GM12865 (cell line): ENCODE results near the gene ARF4.
"Not testable (repeated sequence)": the region's sequence is repeated elsewhere in the genome, so short reads cannot be mapped to it uniquely, and the experiment has no call there.

ENCODE experiments used
- DNase-seq: peaks from one replicate; pipeline ENCODE4 v3.0.0; 2010; ENCODE audit warnings: low read depth
- H3K4me3 ChIP-seq: 2 replicates; pipeline ENCODE4 v1.5.1; 2011; ENCODE audit warnings: mild to moderate bottlenecking, low read depth, low read length, control low read depth
- TF ChIP-seq, protein P1 (sequence below): IDR thresholded peaks from 2 replicates; pipeline ENCODE4 v1.5.1; 2011; ENCODE audit warnings: low read length, control low read depth, low read depth, inconsistent platforms; ENCODE audit not compliant: insufficient read depth; ENCODE audit errors: missing control alignments

The ARF4 gene

DNA sequence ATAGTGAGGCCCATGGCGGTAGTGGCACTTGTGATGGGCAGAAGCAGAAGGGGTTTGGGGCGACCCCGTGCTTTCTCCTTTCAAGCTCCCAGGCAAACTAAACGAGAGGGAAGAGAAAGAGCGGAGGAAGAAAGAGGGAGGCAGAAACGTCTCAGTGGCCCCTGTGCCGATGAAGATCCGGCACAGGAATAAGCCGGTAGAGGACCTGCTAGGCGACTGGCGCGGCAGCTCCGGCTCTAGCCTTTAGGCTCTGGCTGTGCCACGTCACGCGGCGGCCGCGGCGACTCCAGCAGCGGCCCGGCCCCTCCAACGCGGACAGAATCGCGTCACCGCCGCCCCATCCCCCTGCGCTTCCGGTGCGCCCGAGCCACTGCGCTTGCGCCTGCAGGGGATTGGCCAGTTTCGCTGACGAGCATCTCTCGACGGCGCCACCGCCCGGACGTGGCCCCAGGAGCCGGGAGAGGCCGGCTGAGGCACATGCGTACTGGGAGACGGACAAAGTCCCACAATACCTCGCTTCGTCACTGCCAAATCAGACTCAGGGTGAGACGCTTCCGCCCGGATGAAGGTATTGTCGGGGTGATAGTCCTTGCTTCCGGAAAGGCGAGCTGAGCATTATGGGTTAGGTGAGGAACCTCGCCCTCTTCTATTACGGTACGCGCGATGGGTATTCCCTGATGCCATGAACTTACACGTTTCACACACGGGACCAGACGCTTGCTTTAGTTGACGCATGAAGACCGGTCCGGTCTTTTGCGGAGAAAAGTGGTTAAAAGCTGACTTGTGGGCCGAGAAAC is at the start of gene ARF4:
ARF4 (minus strand) TSS at position 218 of the 797 bp plus-strand sequence; CDS start at position 14, 204 bp downstream.
- TF ChIP-seq, protein P1, sequence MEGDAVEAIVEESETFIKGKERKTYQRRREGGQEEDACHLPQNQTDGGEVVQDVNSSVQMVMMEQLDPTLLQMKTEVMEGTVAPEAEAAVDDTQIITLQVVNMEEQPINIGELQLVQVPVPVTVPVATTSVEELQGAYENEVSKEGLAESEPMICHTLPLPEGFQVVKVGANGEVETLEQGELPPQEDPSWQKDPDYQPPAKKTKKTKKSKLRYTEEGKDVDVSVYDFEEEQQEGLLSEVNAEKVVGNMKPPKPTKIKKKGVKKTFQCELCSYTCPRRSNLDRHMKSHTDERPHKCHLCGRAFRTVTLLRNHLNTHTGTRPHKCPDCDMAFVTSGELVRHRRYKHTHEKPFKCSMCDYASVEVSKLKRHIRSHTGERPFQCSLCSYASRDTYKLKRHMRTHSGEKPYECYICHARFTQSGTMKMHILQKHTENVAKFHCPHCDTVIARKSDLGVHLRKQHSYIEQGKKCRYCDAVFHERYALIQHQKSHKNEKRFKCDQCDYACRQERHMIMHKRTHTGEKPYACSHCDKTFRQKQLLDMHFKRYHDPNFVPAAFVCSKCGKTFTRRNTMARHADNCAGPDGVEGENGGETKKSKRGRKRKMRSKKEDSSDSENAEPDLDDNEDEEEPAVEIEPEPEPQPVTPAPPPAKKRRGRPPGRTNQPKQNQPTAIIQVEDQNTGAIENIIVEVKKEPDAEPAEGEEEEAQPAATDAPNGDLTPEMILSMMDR = peak; percentile 25
- DNase-seq = peak; percentile 100
- H3K4me3 ChIP-seq = peak within 1 kb of the TSS; percentile 90

DNA sequence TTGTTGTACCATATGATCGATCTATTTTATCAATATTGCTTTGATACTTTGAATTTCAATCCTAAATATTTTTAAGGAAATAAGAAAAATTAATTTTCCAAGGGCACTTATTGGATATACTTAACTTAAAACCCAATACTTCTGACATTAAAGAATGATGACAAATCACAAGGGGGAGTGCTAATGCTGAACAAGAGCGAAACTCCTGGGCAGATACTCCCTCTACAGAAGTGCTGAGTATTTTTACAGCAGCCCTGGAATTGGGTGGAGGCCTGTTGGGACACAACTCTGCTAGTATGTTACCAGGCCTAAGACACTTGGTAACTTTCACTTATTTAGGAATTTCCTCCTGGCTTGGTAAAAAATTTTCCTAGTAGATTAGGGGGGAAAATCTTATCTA is 49.6 kb upstream of the ARF4 start:
- TF ChIP-seq, protein P1 = no peak
- H3K4me3 ChIP-seq = no peak overlapping the region
- DNase-seq = no peak

- no peak overlapping the region for H3K4me3 ChIP-seq
- no peak for DNase-seq
- TF ChIP-seq, protein P1 = no peak
Observed at GRCh38 chr3:57644740-57645139, 47.6 kb upstream of the ARF4 start.

- no peak overlapping the region for H3K4me3 ChIP-seq
- DNase-seq = no peak
- TF ChIP-seq, protein P1 = no peak
Observed at GRCh38 chr3:57637391-57637790, 40.2 kb upstream of the ARF4 start.

- not testable (repeated sequence) for DNase-seq, H3K4me3 ChIP-seq
Observed at GRCh38 chr3:57634259-57634658, 37.1 kb upstream of the ARF4 start.

DNA sequence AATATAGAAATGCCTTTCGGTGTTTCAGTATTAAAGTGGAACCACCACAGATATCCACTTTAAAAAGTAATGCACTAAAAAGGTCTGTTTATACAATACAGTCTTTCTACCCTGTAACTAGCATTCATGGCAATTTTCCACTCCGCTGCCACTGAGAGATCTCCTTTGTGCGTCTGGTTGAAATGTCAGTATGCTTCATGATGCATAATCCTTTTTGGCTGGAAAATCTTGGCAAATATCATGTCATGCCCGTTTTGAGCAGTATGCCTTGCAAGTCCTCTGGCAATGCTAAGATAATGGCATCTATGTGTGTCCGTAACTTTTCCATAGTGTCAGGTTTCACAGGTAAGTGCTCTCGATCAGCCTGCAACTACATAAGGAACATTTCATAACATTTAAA is 30.8 kb upstream of the ARF4 start:
- no peak for DNase-seq
- TF ChIP-seq, protein P1 = no peak
- no peak overlapping the region for H3K4me3 ChIP-seq

DNA sequence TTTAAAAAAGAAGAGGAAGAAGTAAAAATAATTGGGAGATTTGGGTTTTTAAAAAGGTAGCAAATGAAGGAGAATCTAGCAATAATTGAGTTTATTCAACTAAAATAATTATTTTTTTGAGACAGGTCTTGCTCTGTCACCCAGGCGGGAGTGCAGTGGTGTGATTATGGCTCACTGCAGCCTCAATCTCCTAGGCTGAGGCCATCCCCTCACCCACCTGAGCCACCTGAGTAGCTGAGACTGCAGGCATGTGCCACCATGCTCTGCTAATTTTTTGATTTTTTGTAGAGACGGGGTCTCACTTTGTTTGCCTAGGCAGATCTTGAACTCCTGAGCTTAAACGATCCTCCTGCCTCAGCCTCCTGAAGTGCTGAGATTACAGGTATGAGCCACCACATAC is 27.7 kb upstream of the ARF4 start:
- TF ChIP-seq, protein P1 = no peak
- DNase-seq = no peak
- H3K4me3 ChIP-seq = no peak overlapping the region
